Activated B cell treated with CpG ODN at 0.5 μM for 24 hours (primary cell): Measurements from ENCODE around the gene AUNIP. TPM values are rescaled to one million over a fixed set of nuclear protein-coding genes. Genes with fewer than 3 reads are reported as not detected.
A peak's percentile ranks its signal among the peaks of the same experiment; 100 is the strongest.

Experiments
- ATAC-seq: fragments of 200-7000 bp; cut with Tn5 transposase; one replicate; pipeline ENCODE4 v1.10.0; 2021; ENCODE audit warnings: low read depth, mild to moderate bottlenecking, moderate library complexity
- CTCF ChIA-PET: fragments of 350-600 bp; sonication (Branson Sonifier 250); formaldehyde crosslinking; loops from one replicate; lab custom pipeline; 2021; ENCODE audit warnings: antibody characterized with exemption; lab: Charles Lee
- POLR2A ChIA-PET: fragments of 350-600 bp; sonication (Branson Sonifier 250); formaldehyde crosslinking; loops from one replicate; lab custom pipeline; 2021; ENCODE audit warnings: antibody characterized with exemption; lab: Charles Lee
- DNase-seq: peaks from one replicate; pipeline ENCODE4 v3.0.0; 2022
- H3K27ac Mint-ChIP-seq: one replicate; pipeline ENCODE4 v1.8.0; 2020; ENCODE audit warnings: mixed read lengths
- H3K27me3 Mint-ChIP-seq: one replicate; pipeline ENCODE4 v1.8.0; 2021; ENCODE audit warnings: mixed read lengths
- H3K36me3 Mint-ChIP-seq: one replicate; pipeline ENCODE4 v1.8.0; 2021; ENCODE audit warnings: low read depth, mixed read lengths
- H3K4me1 Mint-ChIP-seq: one replicate; pipeline ENCODE4 v1.8.0; 2021; ENCODE audit warnings: mixed read lengths
- H3K4me3 Mint-ChIP-seq: one replicate; pipeline ENCODE4 v1.8.0; 2020; ENCODE audit warnings: mild to moderate bottlenecking, mixed read lengths
- H3K9me3 Mint-ChIP-seq: one replicate; pipeline ENCODE4 v1.8.0; 2020; ENCODE audit warnings: mixed read lengths
- CTCF ChIP-seq: fragments of 200-600 bp; IDR thresholded peaks from one replicate; pipeline ENCODE4 v1.8.0; 2022; ENCODE audit warnings: antibody characterized with exemption, mild to moderate bottlenecking
- intact Hi-C: fragments of 100-400 bp; cut with micrococcal nuclease; formaldehyde crosslinking; loops from one replicate; pipeline ENCODE4 v1.15.1; 2024
- total RNA-seq: library from RNA; stranded (reverse); gene quantifications from 2 replicates; pipeline ENCODE4 v1.2.3, GENCODE V29; 2022

AUNIP gene
- total RNA-seq, 1 donor from 2014 or later, result 0.42 TPM

GRCh38 chr1:25813071-25813733 lies 46.1 kb downstream of the AUNIP start:
- intact Hi-C loops, result loop anchor here (5.0 kb wide), 1 partner anchor 291 kb away; no protein-coding TSS in a partner anchor
- DNase-seq (no peak), ATAC-seq (no peak)
- Mint-ChIP-seq H3K27me3 (no peaks in the 10 kb centered on the region), H3K27ac (no peak overlapping the region), H3K9me3 (no peaks in the 10 kb centered on the region), H3K36me3 (peaks cover 7% of the 10 kb centered on the region), H3K4me1 (peaks cover 19% of the 10 kb centered on the region), H3K4me3 (no peak overlapping the region)
- ChIA-PET CTCF (no interaction called here), POLR2A (no interaction called here)
- TF ChIP-seq CTCF, result no peak

DNA sequence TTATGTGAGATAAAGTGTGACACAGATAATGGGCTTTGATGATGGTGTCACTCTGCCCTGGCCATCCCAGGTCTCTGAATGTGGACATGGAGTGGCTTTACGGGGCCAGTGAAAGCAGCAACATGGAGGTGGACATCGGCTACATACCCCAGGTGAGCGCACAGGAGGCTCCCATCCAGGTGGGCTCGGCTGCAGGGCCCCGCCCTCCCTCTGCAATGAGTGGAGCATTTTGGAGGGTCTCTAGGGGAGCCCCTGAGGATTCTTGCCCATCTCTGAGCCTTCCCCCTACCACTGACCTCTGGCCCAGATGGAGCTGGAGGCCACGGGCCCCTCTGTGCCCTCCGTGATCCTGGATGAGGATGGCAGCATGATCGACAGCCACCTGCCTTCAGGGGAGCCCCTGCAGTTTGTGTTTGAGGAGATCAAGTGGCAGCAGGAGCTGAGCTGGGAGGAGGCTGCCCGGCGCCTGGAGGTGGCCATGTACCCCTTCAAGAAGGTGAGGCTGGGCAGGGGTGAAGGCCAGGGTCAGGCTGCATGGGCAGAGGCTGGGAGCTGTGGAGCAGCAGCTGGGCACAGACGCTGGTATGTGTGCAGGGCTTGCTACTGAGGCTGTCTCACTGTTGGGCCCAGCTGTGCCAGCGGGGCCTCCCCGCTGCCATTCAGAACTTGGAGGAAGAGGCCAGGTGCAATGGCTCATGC lies 47.7 kb downstream of the AUNIP start:
- ChIA-PET CTCF (interaction anchor here (0.6 to 3.5 kb wide), 5 partner anchors 203 to 1915 kb away, joined by 3 to 35 read pairs (median 8); partner anchors contain the start of gene FAM76A), POLR2A (interaction anchor here (0.7 to 3.3 kb wide), 2 partner anchors 9 to 307 kb away, joined by 3 to 22 read pairs; partner anchors contain the start of gene MTFR1L)
- intact Hi-C loops, result loop anchor here (2.0 to 5.0 kb wide), 4 partner anchors 203 to 573 kb away; no protein-coding TSS in a partner anchor
- TF ChIP-seq CTCF, result no peak
- Mint-ChIP-seq H3K4me3 (no peak overlapping the region), H3K4me1 (peaks cover 18% of the 10 kb centered on the region), H3K27me3 (no peaks in the 10 kb centered on the region), H3K27ac (no peak overlapping the region), H3K36me3 (peaks cover 7% of the 10 kb centered on the region), H3K9me3 (no peaks in the 10 kb centered on the region)
- DNase-seq, result no peak
- no peak for ATAC-seq

DNA sequence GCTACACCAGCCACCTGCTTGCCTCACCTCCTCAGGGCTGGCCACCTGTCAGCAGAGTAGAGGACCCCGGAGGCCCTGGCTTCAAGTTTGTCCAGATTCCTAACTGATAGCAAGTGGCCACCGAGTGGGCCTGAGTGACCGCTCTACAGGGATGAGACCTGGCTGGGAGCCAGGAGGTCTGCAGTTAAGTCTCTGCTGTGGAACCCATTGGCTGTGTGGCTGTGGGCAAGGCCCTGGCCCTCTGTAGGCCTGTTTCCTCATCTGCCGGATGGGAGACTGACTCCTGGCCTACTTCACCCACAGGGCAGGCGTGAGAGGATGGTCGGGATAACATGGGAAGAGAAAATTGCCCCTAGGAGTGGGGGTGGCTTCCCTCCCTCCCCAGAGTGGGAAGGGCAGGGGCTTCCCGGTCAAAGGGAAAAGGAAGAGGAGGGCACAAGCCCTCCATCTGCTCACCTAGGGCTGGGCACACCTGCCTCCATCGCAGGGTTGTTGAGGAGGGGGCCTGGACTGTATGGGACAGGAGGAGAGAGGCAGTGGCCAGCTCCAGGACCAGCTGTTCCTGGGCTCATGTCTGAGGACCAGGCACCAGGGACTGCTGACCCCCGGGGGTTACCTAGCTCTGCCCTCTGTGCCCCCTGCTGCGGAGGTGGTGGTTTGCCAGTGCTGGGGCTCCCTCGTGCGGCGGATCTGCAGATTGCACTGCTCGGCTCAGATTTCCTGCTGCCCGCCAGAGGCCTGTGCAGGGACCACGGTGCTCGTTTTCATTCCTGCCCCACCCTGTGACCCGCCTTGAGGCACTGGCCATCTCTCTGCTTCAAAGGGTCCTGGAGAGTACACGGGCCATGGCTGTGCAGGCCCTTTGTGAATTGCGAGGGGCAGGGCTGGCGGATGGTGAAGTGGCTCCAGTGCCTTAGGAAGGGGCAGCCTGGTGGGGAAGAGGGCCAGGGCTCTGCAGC lies 48.6 kb downstream of the AUNIP start:
- Mint-ChIP-seq H3K27ac (no peak overlapping the region), H3K4me1 (peaks cover 18% of the 10 kb centered on the region), H3K27me3 (no peaks in the 10 kb centered on the region), H3K36me3 (peaks cover 16% of the 10 kb centered on the region), H3K9me3 (no peaks in the 10 kb centered on the region), H3K4me3 (no peak overlapping the region)
- peak; percentile 96 for TF ChIP-seq CTCF
- intact Hi-C loops, result loop anchor here (2.0 to 5.0 kb wide), 4 partner anchors 202 to 572 kb away; no protein-coding TSS in a partner anchor
- ATAC-seq (peak; percentile 92), DNase-seq (peak; percentile 81)
- CTCF ChIA-PET, result interaction anchor here (0.6 to 3.5 kb wide), 9 partner anchors 12 to 381 kb away, joined by 3 to 35 read pairs (median 4); no protein-coding TSS in a partner anchor
- POLR2A ChIA-PET, result interaction anchor here (0.7 to 3.3 kb wide), 3 partner anchors 10 to 306 kb away, joined by 3 to 22 read pairs (median 3); partner anchors contain the start of gene MTFR1L

GRCh38 chr1:25809929-25810328 lies 49.3 kb downstream of the AUNIP start:
- H3K4me1 Mint-ChIP-seq, result peaks cover 18% of the 10 kb centered on the region
- H3K4me3 Mint-ChIP-seq, result peak overlapping the region; percentile 44
- no peak for TF ChIP-seq CTCF
- H3K27ac Mint-ChIP-seq, result no peak overlapping the region
- H3K36me3 Mint-ChIP-seq, result peaks cover 17% of the 10 kb centered on the region
- CTCF ChIA-PET, result interaction anchor here (0.9 to 3.5 kb wide), 8 partner anchors 11 to 308 kb away, joined by 3 to 35 read pairs (median 6); no protein-coding TSS in a partner anchor
- POLR2A ChIA-PET, result interaction anchor here (0.6 to 3.3 kb wide), 3 partner anchors 11 to 417 kb away, joined by 3 to 22 read pairs (median 7); partner anchors contain the start of gene MTFR1L
- DNase-seq, result no peak
- ATAC-seq, result no peak
- H3K9me3 Mint-ChIP-seq, result no peaks in the 10 kb centered on the region
- H3K27me3 Mint-ChIP-seq, result no peaks in the 10 kb centered on the region
- intact Hi-C loops, result loop anchor here (2.0 to 5.0 kb wide), 4 partner anchors 201 to 571 kb away; no protein-coding TSS in a partner anchor
